Measurements from ENCODE around the gene NR3C2.
"Not testable (repeated sequence)": the region's sequence is repeated elsewhere in the genome, so short reads cannot be mapped to it uniquely, and the experiment has no call there.

NR3C2 gene

DNA sequence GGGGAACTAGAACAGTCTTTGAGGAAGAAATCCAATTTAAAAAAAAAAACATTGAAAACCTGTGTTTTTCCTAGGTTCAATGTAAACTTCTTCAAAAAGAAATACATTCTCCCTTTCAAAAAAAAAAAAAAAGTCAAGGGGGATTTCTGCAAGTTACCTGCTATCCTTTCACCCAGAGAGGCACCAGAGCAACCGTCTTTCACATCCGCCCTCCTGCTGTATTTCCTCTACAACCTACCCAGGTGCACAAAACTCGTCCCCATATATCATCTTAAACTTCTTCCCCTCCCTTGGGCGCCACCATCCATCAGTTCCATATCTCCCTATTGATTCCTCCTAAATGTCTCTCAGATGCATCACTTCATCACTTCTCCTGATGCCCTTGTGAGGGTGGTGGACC lies 74.5 kb downstream of the NR3C2 start:
- DNase-seq (ENCODE audit: low read depth), result no peak

DNA sequence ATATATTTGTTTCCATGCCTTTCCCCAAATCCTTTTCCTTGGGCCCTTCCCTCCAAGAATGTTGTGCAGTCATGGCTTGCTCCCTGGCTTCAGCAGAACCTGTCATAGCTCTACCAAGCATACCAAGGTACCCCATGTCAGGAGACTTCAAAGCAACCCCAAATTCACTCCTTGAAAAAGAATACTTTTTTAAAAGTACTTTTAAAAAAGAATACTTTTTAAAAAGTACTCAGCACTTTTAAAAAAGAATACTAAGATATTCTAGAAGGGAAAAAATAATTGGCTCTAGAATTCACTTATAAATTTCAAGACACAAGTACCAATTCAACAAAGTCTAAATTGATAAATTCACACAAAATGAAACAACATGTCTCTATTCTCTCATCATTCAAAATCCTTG lies 76.0 kb downstream of the NR3C2 start:
- no peak for DNase-seq (ENCODE audit: low read depth)

DNA sequence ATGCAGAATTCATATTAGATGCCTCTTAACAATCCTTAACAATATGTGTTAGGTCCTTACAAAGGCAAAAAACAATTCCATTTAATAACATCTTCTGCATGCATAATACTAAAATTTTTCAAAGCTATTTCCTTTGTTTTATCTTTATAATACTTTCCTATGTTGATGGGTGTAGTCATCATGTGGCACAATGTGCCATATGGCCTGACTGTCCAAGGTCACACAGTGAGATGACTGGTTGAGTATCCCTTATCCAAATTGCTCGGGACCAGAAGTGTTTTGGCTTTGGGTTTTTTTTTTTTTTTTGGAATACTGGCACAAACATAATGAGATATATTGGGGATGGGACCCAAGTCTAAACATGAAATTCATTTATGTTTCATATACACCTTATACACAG lies 77.7 kb downstream of the NR3C2 start:
- DNase-seq (ENCODE audit: low read depth), result no peak

DNA sequence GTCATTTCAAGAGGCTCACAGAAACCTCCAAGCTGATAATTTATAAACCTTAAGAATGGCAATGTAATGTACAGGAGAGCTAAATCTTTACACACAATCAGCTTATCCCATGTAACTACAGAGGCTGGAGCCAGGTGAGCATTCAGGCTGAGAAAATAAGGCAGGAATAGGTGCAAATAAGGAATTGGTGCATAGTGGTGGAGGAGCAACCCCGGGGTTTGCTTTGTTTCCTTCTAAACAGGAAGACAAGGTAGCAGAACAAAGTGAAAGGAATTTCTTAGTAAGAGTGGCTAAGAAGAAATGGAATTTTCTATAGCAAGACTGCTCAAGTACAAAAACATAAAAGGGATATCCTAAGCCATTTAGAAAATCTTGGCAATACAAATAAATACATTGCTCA lies 82.4 kb downstream of the NR3C2 start:
- DNase-seq (ENCODE audit: low read depth), result no peak

DNA sequence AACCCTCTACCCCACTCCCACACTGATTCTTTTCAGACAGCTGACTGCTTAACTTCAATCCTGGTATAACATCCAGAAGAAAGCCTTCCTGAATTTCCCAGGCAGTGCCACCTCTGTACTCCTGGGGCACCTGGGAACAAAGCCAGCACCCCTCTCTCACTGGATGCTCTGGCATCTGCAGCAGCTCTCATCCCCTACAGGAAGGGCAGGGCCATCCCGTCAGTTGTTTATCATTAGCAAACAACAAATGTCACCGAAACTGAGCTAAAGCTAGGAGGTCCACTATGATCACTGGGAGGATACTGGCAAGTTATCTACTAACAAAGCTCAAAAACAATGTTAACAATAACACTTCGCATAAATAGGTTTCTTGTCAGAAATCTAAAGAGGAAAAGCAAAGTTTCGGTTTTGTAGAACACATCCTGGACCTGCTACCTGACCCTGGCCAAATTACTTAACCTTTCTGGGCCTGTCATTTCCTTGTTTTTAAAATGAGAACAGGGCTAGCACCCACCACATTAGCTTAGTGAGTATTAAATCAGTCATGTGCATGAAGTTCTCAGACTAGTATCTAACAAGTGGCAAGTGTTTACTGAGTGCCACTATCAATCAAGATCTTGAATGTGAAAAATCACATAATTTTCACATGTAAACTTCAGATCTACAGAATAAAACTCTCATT lies 86.6 kb downstream of the NR3C2 start:
- DNase-seq (ENCODE audit: low read depth), result no peak

DNA sequence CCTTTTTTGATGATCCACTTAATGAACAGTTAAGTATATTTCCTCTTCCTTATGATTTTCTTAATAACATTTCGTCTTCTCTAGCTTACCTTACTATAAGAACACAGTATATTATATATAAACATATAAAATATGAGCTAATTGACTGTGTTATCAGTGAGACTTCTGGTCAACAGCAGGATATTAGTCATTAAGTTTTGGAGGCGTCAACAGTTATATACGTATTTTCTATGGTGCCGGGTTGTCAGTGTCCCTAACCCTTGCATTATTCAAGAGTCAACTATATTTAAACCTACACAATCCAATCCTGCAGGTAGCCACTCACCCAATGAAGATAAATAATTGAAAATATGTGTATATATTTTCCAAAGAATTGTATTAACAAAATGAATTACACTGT lies 88.0 kb downstream of the NR3C2 start:
- no peak for DNase-seq (ENCODE audit: low read depth)

DNA sequence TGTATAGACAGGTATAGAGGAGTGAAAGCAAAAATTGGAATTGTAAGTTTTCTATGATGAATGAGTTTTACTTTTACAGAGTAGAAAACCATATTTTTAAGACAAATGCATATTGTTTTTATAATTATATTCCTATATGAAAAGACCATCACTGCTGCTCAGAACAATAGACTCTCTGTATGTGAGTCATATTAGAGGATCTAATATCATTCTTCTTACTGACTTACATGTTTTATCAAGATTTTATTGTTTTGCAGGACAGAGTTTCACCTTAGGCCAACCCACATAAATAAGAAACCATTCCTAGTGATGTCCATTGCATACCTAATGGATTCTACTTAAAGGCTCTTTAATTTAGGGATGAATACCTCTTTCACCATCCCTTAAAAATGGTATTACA lies 88.6 kb downstream of the NR3C2 start:
- no peak for DNase-seq (ENCODE audit: low read depth)

DNA sequence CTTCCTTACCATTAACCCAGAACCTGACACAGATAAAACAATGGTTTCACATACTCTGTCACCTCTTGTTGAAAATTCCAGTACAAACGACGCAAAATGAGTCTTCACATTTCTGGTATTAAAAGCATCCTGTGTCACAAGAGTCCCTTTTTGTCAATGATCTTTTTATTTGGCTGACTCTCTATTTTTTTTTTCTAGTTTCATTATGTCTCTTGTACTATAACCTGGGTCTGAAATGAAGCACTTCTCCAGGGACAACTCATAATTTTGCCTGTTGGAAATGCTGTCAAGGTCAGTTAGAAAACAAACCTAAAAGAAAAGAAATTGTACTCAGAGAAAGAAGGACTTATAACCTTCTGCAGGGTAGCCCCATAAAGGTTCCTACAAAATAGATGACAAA lies 93.1 kb downstream of the NR3C2 start:
- DNase-seq (ENCODE audit: low read depth), result no peak

DNA sequence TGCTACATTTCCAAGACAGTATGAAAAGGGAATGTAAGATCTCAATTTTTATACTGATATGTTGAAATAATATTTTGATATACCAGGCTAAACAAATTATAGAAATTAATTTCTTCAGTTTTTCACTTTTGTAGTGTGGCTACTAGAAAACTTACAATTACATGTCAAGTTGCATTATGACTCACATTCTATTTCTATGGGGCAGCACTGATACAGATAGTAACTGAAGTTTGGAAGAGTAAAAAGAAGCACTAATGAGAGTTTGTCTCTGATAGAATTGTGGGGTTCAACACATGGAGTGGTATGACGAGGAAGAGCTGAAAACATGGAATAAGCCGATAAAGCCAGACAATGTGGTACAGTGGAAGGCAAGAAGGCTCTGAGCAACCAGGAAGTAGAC lies 95.6 kb downstream of the NR3C2 start:
- no peak for DNase-seq (ENCODE audit: low read depth)

DNA sequence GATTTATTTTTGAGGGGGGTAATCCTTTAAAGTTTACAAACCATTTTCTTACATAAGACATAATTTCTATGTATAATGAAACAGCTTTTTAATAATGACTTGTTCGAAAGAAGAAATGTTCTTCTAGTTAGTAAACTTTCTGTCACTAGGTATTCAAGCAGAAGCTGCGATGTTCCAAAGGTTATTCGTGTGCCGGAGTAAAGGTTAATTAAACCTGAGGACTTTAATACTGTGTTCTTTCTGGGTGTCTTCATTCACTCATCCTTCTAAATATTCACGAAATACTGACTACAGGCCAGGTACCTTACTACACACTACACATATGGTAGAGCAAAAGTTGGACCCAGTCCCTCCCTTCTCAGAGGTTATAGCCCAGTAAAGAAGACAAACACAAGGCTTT lies 96.7 kb downstream of the NR3C2 start:
- DNase-seq (ENCODE audit: low read depth), result no peak

DNA sequence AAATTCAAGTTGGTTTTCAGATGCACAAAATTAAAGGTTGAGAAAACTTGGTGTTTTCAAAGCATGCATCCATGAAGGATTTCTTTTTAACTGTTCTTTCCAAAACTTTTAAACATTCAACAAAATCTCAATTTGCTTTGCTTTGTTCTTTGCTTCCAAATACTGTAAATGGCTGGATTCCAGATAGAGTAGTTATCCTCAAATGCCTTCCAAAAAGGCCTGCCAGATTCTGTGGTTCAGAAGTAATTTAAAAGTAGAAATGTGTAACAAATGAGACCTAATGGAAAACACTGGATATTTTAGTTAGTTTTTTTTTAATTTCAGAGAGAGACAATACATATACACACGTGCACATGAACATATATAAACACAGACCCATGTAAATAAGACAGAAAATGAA lies 97.3 kb downstream of the NR3C2 start:
- no peak for DNase-seq (ENCODE audit: low read depth)

DNA sequence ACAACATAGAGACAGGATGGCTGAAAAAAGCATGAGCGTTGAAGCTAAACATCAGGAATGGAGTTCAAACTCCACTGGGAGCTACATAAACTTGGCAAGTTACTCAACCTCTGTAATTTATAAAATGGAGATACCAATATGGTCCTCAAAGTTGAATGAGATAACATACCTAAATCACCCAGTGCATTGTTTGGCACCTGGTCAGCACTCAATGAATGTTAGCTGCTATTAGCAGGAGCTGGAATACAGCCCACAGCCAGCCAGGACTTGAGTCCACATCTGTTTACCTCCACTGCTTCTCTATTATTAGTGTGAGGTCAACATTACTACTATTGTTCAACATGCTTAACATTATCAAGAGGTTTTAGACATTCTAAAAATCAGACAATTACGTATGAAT lies 97.9 kb downstream of the NR3C2 start:
- no peak for DNase-seq (ENCODE audit: low read depth)

DNA sequence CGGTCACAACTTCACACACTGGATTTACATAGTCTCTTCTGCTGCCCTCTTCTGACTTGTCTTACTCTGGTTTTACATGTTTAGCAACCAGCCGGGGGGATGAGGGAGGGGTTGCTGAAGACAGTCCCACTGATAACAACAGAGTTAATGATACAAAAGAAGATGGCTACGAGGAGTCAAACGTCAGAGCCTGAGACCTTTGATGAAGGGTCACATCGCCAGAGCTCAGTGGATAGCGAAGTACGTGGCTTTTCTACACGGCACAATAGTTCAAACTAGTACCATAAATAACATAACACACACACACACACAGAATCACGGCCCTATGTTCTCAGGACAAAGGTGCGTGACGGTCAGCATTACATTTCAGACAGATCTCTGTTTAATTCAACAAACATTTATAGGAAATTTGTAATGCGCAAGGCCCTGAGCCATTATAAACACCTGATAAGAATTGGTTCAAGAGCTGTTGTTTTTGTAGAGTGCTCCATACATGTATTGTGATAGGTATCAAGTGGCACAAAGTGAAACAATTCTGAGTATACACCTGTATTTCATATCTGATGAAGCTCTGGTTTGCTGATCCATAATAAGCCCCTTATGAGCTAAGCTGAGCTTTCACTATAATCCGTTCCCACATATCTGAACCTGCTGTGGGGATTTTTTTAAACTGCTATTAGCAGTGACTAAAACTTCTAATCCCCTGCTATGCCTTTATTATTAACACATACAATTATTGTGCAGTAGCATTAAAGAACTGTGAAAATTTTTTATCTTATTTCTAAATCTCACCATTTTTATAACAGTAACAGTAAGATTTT lies 100.0 kb downstream of the NR3C2 start:
- no peak for DNase-seq (ENCODE audit: low read depth)

DNA sequence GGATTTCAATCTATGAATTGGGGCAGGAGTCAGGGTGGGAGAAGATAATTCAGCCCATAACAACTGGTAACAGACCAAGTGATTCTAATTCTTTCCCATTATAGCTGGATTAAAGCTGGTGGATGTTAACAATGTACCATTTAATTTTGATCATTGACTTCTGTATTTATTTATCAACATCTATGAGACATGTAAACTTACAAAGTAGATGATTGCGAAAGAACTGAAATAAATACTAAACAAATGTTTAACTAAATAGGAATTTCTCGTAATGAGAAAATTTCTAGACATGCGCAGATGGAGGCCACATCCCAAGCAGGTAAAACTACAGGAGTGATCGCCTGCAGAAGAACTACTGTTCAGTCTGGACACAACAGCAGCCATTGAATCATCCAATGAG lies 107.1 kb downstream of the NR3C2 start:
- no peak for DNase-seq (ENCODE audit: low read depth)

DNA sequence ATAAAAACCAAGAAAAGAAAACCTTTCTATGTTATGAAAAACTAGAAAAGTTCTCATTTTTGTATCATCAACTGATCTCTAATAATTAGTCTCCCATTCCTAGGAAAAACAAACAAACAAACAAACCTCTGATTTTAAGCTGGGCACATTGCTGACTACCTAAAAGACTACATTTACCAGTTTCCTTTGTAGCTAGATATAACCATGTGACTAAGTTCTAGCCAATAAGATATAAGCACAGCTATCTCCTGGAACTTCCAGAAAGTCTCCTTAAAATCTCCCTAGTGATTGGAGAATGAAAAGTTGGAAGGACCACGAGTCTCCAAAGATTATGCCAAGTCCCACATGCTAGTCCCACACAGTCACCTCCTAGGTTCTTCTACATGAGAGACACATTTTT lies 108.9 kb downstream of the NR3C2 start:
- DNase-seq (ENCODE audit: low read depth), result no peak

DNA sequence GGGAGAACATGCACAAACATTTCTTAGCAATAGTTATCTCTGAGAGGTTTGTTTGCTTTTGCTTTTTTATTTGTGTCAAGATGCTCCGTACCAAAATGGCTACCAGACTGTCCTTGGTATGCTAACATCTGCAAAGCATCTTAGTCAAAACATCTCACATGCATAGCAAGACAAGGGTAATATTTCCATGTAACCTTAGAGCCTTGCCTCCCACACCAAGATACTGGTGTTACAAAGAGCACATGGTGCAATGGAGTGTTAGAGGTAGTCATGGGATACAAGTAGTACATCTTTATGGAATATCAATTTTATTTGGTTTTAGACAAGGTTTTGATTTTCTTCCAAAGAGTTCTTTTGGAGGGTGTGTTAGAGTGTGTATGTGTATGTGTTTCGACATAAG lies 109.7 kb downstream of the NR3C2 start:
- DNase-seq (ENCODE audit: low read depth), result no peak

DNA sequence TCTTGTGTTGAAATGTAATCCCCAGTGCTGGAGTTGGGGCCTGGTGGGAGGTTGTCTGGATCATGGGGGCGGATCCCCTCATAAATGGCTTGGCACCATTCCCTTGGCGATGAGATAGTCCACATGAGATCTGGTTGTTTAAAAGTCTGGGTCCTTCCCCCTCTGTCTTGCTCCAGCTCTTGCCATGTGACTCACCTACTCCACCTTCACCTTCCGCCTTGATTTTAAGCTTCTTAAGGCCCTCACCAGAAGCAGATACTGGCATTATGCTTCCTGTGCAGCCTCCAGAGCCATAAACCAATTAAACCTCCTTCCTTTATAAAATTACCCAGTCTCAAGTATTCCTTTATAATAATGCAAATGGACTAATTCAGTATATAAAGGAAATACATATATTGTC lies 111.5 kb downstream of the NR3C2 start:
- no peak for DNase-seq (ENCODE audit: low read depth)

DNA sequence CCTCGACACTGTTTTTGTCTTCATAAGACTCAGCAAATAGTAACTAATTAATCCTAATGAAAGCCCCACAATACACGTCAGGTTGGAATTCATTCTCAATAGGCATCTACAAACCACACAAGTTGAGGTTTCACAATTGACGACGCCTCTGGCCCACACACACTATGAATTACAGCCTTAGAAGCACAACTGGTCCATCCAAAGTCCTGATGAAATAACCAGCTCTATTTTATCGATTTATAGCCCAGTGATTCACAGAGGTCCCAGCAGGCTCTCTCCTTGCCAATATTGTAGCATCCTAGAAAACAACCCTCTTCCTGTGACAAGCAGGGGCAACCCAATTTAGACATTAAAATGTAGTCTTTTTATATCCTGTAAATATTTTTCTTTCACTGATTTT lies 112.1 kb downstream of the NR3C2 start:
- no peak for DNase-seq (ENCODE audit: low read depth)

DNA sequence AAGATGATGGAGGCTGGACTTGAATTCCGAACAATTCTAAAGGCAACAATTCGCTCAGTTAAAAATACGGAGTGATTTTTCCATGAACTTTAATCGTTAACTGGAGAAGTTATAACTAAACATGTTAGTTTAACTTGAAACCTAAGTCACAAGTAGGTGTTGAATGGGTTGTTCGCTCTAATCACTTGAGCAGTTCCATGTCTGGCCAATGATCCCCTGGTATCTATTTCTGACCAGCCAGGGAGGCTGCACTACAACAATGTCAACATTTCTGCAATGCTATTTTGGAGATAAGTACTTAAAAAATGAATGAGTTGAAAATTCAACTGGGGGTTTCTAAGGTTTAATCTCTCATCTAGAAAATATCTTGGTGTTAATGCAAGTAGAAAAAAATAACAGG lies 112.5 kb downstream of the NR3C2 start:
- DNase-seq (ENCODE audit: low read depth), result no peak

DNA sequence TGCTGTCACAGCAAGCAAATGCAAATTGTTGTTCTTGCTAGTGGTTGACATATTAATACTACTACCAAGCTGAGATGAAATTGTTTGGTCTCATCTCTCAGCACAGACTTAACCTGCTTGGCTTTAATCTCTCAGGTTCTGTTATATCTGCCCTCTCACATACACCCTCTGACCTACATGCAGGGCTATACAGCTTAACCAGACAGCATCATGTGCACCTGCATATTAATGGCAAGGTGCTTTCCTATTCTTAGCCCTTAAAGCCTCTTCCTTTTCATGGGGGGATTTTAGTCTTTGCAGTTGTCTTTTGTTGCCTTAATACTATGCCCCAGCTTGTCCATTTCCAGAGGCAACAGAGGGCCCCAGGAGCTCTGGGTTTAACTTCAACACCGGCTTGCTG lies 114.5 kb downstream of the NR3C2 start:
- DNase-seq (ENCODE audit: low read depth), result no peak

DNA sequence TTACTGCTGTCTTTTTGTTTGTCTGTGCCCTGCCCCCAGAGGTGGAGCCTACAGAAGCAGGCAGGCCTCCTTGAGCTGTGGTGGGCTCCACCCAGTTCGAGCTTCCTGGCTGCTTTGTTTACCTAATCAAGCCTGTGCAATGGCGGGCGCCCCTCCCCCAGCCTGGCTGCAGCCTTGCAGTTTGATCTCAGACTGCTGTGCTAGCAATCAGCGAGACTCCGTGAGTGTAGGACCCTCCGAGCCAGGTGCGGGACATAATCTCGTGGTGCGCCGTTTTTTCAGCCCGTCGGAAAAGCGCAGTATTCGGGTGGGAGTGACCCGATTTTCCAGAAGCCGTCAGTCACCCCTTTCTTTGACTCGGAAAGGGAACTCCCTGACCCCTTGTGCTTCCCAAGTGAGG lies 118.9 kb downstream of the NR3C2 start:
- DNase-seq (ENCODE audit: low read depth), result not testable (repeated sequence)

DNA sequence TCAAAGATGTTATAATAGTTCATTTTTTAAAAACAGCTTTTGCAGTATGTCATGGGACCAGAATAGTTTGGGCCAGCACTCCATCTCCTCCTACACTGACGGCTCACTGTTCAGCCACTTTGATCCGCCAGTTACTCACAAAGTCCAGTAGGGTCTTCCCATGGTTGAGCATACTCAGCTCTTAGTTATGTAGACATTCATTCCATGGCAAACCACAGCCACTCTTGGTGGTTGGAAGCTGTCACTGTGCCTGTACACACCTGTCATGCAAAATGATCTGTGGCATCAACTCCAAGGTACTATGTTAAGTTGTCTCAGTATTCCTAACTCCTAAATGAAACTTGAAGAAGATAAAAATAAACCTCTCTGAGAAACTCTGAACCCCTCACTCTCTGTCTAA lies 127.2 kb downstream of the NR3C2 start:
- DNase-seq (ENCODE audit: low read depth), result no peak

DNA sequence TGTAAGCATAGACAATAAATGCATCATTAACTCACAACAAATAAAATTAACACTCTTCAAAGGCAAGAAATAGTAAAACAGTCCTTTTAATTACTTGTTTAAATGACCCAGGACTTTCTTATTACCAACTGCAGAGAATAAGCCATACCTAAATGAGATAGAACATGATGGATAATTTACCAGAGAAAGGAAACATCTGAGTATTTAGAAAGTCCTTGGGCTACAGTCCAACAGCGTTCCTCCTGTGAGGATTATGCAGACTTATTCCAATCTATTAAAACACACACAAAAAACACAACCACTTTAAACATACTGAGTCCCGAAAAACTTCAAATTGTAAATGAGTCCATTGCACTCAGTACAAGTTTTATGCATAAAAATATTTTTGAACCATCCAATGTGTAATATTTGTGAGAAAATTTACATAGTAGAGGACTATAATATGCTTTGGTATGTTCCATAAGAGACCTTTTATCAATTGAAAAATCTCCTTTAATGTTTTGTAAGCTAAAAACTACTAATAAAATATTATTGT lies 129.2 kb downstream of the NR3C2 start:
- DNase-seq (ENCODE audit: low read depth), result no peak

DNA sequence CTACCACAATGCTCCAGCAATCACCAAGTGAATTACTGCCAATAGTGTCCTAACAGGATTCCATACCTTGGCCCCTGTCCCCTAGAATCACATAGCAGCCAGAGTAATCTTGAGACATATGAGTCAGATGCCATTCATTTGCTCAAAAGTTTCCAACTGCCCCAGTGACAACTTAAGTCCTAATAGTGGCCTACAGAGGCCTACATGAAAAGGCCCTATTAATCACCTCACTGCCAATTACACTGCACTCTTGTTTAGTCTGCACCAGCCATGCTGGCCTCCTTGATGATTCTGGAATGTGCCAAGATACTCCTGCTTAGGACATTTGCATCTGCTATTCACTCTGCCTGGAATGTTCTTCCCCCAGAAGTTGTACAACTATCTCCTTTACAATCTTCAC lies 130.7 kb downstream of the NR3C2 start:
- DNase-seq (ENCODE audit: low read depth), result no peak

Measured in CMK (cell line).